IMR-90 (cell line): Measurements from ENCODE around the gene CCDC122. TPM values are rescaled to one million over a fixed set of nuclear protein-coding genes. Genes with fewer than 3 reads are reported as not detected.
A peak's percentile ranks its signal among the peaks of the same experiment; 100 is the strongest.

ENCODE experiments used
- ATAC-seq: fragments of 200-7000 bp; cut with Tn5 transposase; 2 replicates; pipeline ENCODE4 v1.9.1; 2020; ENCODE audit warnings: low read depth, mild to moderate bottlenecking, moderate library complexity
- BruUV-seq: library from RNA; stranded (reverse); fragments of 400-500 nt; replicated peaks from 2 replicates; lab custom pipeline; 2021; lab: Mats Ljungman, UMichigan
- CTCF ChIA-PET: fragments of 300-600 bp; formaldehyde crosslinking; extraction: SDS; loops from one replicate; lab custom pipeline; 2021; ENCODE audit warnings: antibody characterized with exemption; lab: Yijun Ruan, JAX
- POLR2A ChIA-PET: fragments of 300-600 bp; sonication (Branson Sonifier 250); formaldehyde crosslinking; loops from one replicate; lab custom pipeline; 2022; ENCODE audit warnings: antibody characterized with exemption; ENCODE audit not compliant: unreplicated experiment; lab: Charles Lee
- DNase-seq: peaks from one replicate; pipeline ENCODE4 v3.0.0; 2013
- H2AFZ ChIP-seq: replicated peaks from 2 replicates; pipeline ENCODE3; 2013; ENCODE audit warnings: low read length, mild to moderate bottlenecking; ENCODE audit not compliant: poor library complexity
- H2AK5ac ChIP-seq: 2 replicates; pipeline ENCODE4 v1.6.1; 2013; ENCODE audit warnings: low read depth, low read length, inconsistent platforms
- H2AK9ac ChIP-seq: replicated peaks from 2 replicates; pipeline ENCODE3; 2013; ENCODE audit warnings: mild to moderate bottlenecking, low read depth, low read length, moderate library complexity; ENCODE audit not compliant: poor library complexity
- H2BK120ac ChIP-seq: 2 replicates; pipeline ENCODE4 v1.6.1; 2013; ENCODE audit warnings: low read depth, low read length, inconsistent platforms
- H2BK15ac ChIP-seq: 3 replicates; pipeline ENCODE4 v1.6.1; 2013; ENCODE audit warnings: low read depth, low read length, inconsistent platforms
- H2BK20ac ChIP-seq: 2 replicates; pipeline ENCODE4 v1.6.1; 2013; ENCODE audit warnings: low read depth, mild to moderate bottlenecking, inconsistent platforms, low read length, moderate library complexity
- H2BK5ac ChIP-seq: 2 replicates; pipeline ENCODE4 v1.6.1; 2013; ENCODE audit warnings: mild to moderate bottlenecking, low read depth, low read length, inconsistent platforms; ENCODE audit not compliant: poor library complexity, severe bottlenecking
- H3K14ac ChIP-seq: replicated peaks from 2 replicates; pipeline ENCODE4 v1.6.1; 2013; ENCODE audit warnings: low read depth, low read length, inconsistent platforms
- H3K18ac ChIP-seq: 2 replicates; pipeline ENCODE4 v1.6.1; 2013; ENCODE audit warnings: low read depth, low read length, control low read depth
- H3K23ac ChIP-seq: 2 replicates; pipeline ENCODE4 v1.6.1; 2013; ENCODE audit warnings: low read depth, low read length, inconsistent platforms
- H3K27ac ChIP-seq: 2 replicates; pipeline ENCODE4 v1.5.1; 2013; ENCODE audit warnings: mild to moderate bottlenecking, control low read depth, low read length; ENCODE audit not compliant: insufficient read depth
- H3K27me3 ChIP-seq: 2 replicates; pipeline ENCODE4 v1.6.1; 2013; ENCODE audit warnings: low read length; ENCODE audit not compliant: control insufficient read depth, insufficient read depth
- H3K36me3 ChIP-seq: 2 replicates; pipeline ENCODE4 v1.6.1; 2013; ENCODE audit warnings: low read length, mixed read lengths; ENCODE audit not compliant: control insufficient read depth, insufficient read depth
- H3K4ac ChIP-seq: 2 replicates; pipeline ENCODE4 v1.6.1; 2013; ENCODE audit warnings: low read depth, low read length, inconsistent platforms
- H3K4me1 ChIP-seq: 2 replicates; pipeline ENCODE4 v1.6.1; 2013; ENCODE audit warnings: low read length, mixed read lengths; ENCODE audit not compliant: control insufficient read depth, insufficient read depth
- H3K4me2 ChIP-seq: 2 replicates; pipeline ENCODE4 v1.6.1; 2013; ENCODE audit warnings: low read depth, mild to moderate bottlenecking, control low read depth, low read length, moderate library complexity
- H3K4me3 ChIP-seq: 2 replicates; pipeline ENCODE4 v1.5.1; 2013; ENCODE audit warnings: low read depth, mild to moderate bottlenecking, control low read depth, low read length, moderate library complexity; ENCODE audit not compliant: insufficient read depth
- H3K56ac ChIP-seq: 2 replicates; pipeline ENCODE4 v1.6.1; 2013; ENCODE audit warnings: low read length, inconsistent platforms; ENCODE audit not compliant: insufficient read depth; ENCODE audit errors: extremely low read depth
- H3K79me1 ChIP-seq, 2 experiments: 2 replicates each; pipeline ENCODE4 v1.6.1; 2013; ENCODE audit warnings: low read length in 2 of 2, inconsistent platforms in 1 of 2, low read depth in 1 of 2
- H3K9ac ChIP-seq: 2 replicates; pipeline ENCODE4 v1.6.1; 2013; ENCODE audit warnings: low read depth, low read length, control low read depth
- H3K9me1 ChIP-seq: 2 replicates; pipeline ENCODE4 v1.6.1; 2013; ENCODE audit warnings: low read length, inconsistent platforms; ENCODE audit not compliant: insufficient read depth
- H3K9me3 ChIP-seq: 2 replicates; pipeline ENCODE4 v1.6.1; 2013; ENCODE audit warnings: low read length; ENCODE audit not compliant: control insufficient read depth, insufficient read depth
- H4K20me1 ChIP-seq: 2 replicates; pipeline ENCODE4 v1.6.1; 2013; ENCODE audit warnings: low read length, inconsistent platforms; ENCODE audit not compliant: insufficient read depth
- H4K5ac ChIP-seq: 2 replicates; pipeline ENCODE4 v1.6.1; 2013; ENCODE audit warnings: mild to moderate bottlenecking, low read depth, low read length, control low read depth
- H4K8ac ChIP-seq, 2 experiments: 2 replicates each; pipeline ENCODE4 v1.6.1; 2013; ENCODE audit warnings: low read depth in 2 of 2, low read length in 2 of 2, control low read depth in 1 of 2, inconsistent platforms in 1 of 2
- H4K91ac ChIP-seq: 2 replicates; pipeline ENCODE4 v1.6.1; 2013; ENCODE audit warnings: low read depth, low read length, inconsistent platforms; ENCODE audit not compliant: insufficient read depth
- MAZ ChIP-seq: IDR thresholded peaks from 2 replicates; pipeline ENCODE4 v1.6.1; 2012; ENCODE audit warnings: low read depth, mild to moderate bottlenecking, low read length, improper control_type of control experiment, moderate library complexity, borderline replicate concordance
- POLR2A ChIP-seq: IDR thresholded peaks from 2 replicates; pipeline ENCODE4 v1.6.1; 2012; ENCODE audit warnings: mild to moderate bottlenecking, low read depth, low read length
- WGBS, 2 experiments: methylation state at CpG; one replicate each; pipeline versions ENCODE4 v1.1.5 to v1.1.7; 2013; ENCODE audit warnings: missing lambda C conversion rate in 2 of 2; ENCODE audit not compliant: insufficient read length in 1 of 2; ENCODE audit errors: extremely low coverage in 2 of 2; 5-methylcytosine and 5-hydroxymethylcytosine counted together
- dilution Hi-C: fragments of 300-500 bp; cut with HindIII; formaldehyde crosslinking; loops from one replicate; pipeline ENCODE4 v1.14.3; 2018; ENCODE audit warnings: low sequenced_read_pairs; ENCODE audit not compliant: unreplicated experiment
- in situ Hi-C: fragments of 300-500 bp; cut with MboI; formaldehyde crosslinking; loops from 3 replicates; pipeline ENCODE4 v1.14.3; 2019; ENCODE audit warnings: low sequenced_read_pairs, inconsistent platforms, mixed read lengths
- intact Hi-C: fragments of 100-400 bp; cut with micrococcal nuclease; formaldehyde crosslinking; loops from 2 replicates; pipeline ENCODE4 v1.10.0; 2022
- polyA plus RNA-seq, 3 experiments: library from polyadenylated mRNA; depleted of rRNA; stranded (reverse); fragments of >200 nt; gene quantifications; 2 replicates each; pipeline ENCODE4 v1.2.3, GENCODE V29; 2012; ENCODE audit warnings: low replicate concordance in 1 of 3
- total RNA-seq: library from RNA; depleted of rRNA; stranded (reverse); fragments of >200 nt; gene quantifications from 2 replicates; pipeline ENCODE4 v1.2.3, GENCODE V29; 2012

Gene CCDC122
- total and polyA plus RNA-seq, 2 of the 4 experiments (the other 2 are of a cell fraction), result 0.70 to 0.72 TPM

DNA sequence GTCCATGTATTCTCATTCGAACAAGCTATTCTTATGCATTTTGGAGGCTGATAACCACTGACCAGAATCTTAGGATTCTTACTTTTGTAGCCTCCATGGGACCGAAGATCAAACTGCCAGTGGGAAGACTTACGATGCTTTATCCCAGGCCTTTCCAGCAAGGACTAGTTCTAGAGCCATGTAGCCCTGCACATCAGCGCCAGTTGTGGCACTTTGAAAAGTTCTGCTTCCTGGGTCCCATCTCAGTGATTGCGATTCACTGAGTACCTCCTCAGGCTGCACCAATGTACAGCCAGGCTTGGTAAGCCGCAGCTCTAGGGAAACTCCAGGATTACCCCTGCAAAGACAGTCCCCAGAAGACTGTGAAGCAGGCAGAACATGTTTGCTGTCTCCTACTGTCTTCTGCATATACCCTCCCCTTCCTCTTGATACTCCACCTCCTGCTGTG, 73.8 kb downstream of the CCDC122 start:
- Histone ChIP-seq H3K9me1 (peaks cover 6% of the 10 kb centered on the region), H3K4me1 (peaks cover 2% of the 10 kb centered on the region; the same call in 1 of the 2 replicates), H2BK20ac (peak overlapping the region; percentile 90), H2BK5ac (peak overlapping the region; percentile 24), H3K4me2 (no peak overlapping the region), H3K4ac (peak overlapping the region; percentile 44), H3K27ac (no peak overlapping the region), H3K9me3 (no peaks in the 10 kb centered on the region), H2BK15ac (0 out of 3 replicates have a peak overlapping the region, but pooled peaks have one; percentile 65), H3K27me3 (no peaks in the 10 kb centered on the region), H2AK9ac (no peak overlapping the region), H2BK120ac (peak overlapping the region; percentile 35), H3K14ac (peak overlapping the region; percentile 5), H4K91ac (peak overlapping the region; percentile 9; the same call in 1 of the 2 replicates), H3K79me1 (no peaks in the 10 kb centered on the region), H2AFZ (peak overlapping the region; percentile 46), H2AK5ac (peak overlapping the region; percentile 5; the same call in 1 of the 2 replicates), H3K56ac (no peak overlapping the region), H3K23ac (0 out of 2 replicates have a peak overlapping the region, but pooled peaks have one; percentile 8), H4K5ac (peak overlapping the region; percentile 22; the same call in 1 of the 2 replicates), H3K36me3 (no peaks in the 10 kb centered on the region), H3K18ac (peak overlapping the region; percentile 63; the same call in 1 of the 2 replicates), H3K4me3 (no peak overlapping the region), H4K20me1 (peaks cover 5% of the 10 kb centered on the region; the same call in 1 of the 2 replicates), H4K8ac (peak overlapping the region in 1 of 2 experiments; percentile 40; a peak in 1 of 4 replicates), H3K9ac (no peak overlapping the region)
- dilution Hi-C loops, result no loop called here
- CTCF ChIA-PET, result no interaction called here
- intact Hi-C loops, result loop anchor here (2.0 to 10.0 kb wide), 4 partner anchors 67 to 1208 kb away; no protein-coding TSS in a partner anchor
- POLR2A ChIA-PET, result no interaction called here
- DNase-seq, result peak; percentile 25
- in situ Hi-C loops, result no loop called here
- no peak for ATAC-seq
- TF ChIP-seq POLR2A (peak; percentile 60; the same call in 1 of the 2 replicates), MAZ (no peak)
- no TSS peak for BruUV-seq
- WGBS, 2 experiments, result 92% methylated on average over 4 of the region's 6 CpGs; no CpG with 5 or more reads in 1 of the 2 experiments
